SU-DHL-6 (cell line): ENCODE results near the gene HIBCH.

Experiments
- CTCF ChIP-seq: fragments of 200-600 bp; sonication (generic); IDR thresholded peaks from one replicate; pipeline ENCODE4 v1.5.1; 2017; ENCODE audit warnings: antibody characterized with exemption, mild to moderate bottlenecking, low read length, moderate library complexity; ENCODE audit not compliant: insufficient read depth, poor library complexity, severe bottlenecking
- EZH2phosphoT487 ChIP-seq: fragments of 200-600 bp; sonication (generic), shearing (Covaris generic); conservative IDR thresholded peaks from 2 replicates; pipeline ENCODE4 v1.6.1; 2018; ENCODE audit warnings: mild to moderate bottlenecking, antibody characterized with exemption, low read length, moderate library complexity, mixed read lengths

DNA sequence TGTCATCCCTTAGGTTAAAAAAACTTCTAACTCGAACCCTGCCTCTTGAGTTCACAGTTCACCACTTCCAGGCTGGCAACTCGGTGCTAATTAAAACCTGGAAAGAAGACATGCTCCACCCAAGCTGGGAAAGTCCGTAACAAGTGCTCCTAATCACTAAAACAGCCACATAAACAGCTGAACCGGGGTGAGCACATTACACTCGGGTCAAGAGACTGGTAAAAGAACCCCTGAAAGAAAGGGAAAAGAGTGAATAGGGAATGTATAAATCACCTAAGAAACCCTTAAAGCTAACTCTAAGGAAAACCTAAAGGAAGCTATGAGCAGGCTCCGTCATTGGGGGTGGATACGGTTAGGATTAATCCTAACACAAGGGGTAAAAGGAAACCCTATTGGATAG is 102.0 kb downstream of the HIBCH start:
- TF ChIP-seq CTCF (no peak), EZH2phosphoT487 (no peak)
